Measurements from ENCODE around the gene BUD13. TPM values are rescaled to one million over a fixed set of nuclear protein-coding genes. Genes with fewer than 3 reads are reported as not detected.
A peak's percentile ranks its signal among the peaks of the same experiment; 100 is the strongest.

BUD13 gene
- total and polyA plus RNA-seq, 4 donors: 10.3 to 15.7 (median 12.8) TPM

GRCh38 chr11:116794851-116795250, 22.1 kb upstream of the BUD13 start:
- Histone ChIP-seq H3K9me3 (ENCODE audit: control insufficient read depth, low read length) (no peaks in the 10 kb centered on the region), H3K27me3 (ENCODE audit: control insufficient read depth in 1 of 2, insufficient read depth in 2 of 2, low read length in 1 of 2) (no peaks in the 10 kb centered on the region), H3K36me3 (ENCODE audit: control insufficient read depth in 1 of 2, insufficient read depth in 2 of 2, low read length in 1 of 2) (no peaks in the 10 kb centered on the region), H3K27ac (ENCODE audit: low read depth in 1 of 2, low read length in 2 of 2) (no peak overlapping the region), H3K4me3 (ENCODE audit: low read length in 2 of 2) (no peak overlapping the region), H3K4me1 (ENCODE audit: control insufficient read depth in 1 of 2, insufficient read depth in 2 of 2, low read length in 2 of 2) (no peaks in the 10 kb centered on the region)
- 72 to 76% methylated on average over 2 of the region's 2 CpGs for WGBS, 2 donors
- intact Hi-C loops (cut with DNase I): loop anchor here (5.0 to 10.0 kb wide), 2 partner anchors 310 to 312 kb away; no protein-coding TSS in a partner anchor
- ATAC-seq (ENCODE audit: low FRiP score) (no peak), DNase-seq (no peak)

GRCh38 chr11:116793772-116794097, 20.9 kb upstream of the BUD13 start:
- H3K9me3 ChIP-seq (ENCODE audit: control insufficient read depth, low read length): no peaks in the 10 kb centered on the region
- 95 to 100% methylated on average over 1 of the region's 1 CpG for WGBS, 2 donors
- intact Hi-C loops (cut with DNase I): loop anchor here (5.0 to 10.0 kb wide), 2 partner anchors 311 to 314 kb away; no protein-coding TSS in a partner anchor
- ATAC-seq (ENCODE audit: low FRiP score): no peak
- DNase-seq: no peak
- H3K27me3 ChIP-seq (ENCODE audit: control insufficient read depth in 1 of 2, insufficient read depth in 2 of 2, low read length in 1 of 2): no peaks in the 10 kb centered on the region
- H3K4me1 ChIP-seq (ENCODE audit: control insufficient read depth in 1 of 2, insufficient read depth in 2 of 2, low read length in 2 of 2): no peaks in the 10 kb centered on the region
- no peaks in the 10 kb centered on the region for H3K36me3 ChIP-seq (ENCODE audit: control insufficient read depth in 1 of 2, insufficient read depth in 2 of 2, low read length in 1 of 2)
- no peak overlapping the region for H3K27ac ChIP-seq (ENCODE audit: low read depth in 1 of 2, low read length in 2 of 2)
- no peak overlapping the region for H3K4me3 ChIP-seq (ENCODE audit: low read length in 2 of 2)

GRCh38 chr11:116792869-116793771, 20.3 kb upstream of the BUD13 start:
- no peak for ATAC-seq (ENCODE audit: low FRiP score)
- Histone ChIP-seq H3K27ac (ENCODE audit: low read depth in 1 of 2, low read length in 2 of 2) (no peak overlapping the region), H3K27me3 (ENCODE audit: control insufficient read depth in 1 of 2, insufficient read depth in 2 of 2, low read length in 1 of 2) (no peaks in the 10 kb centered on the region), H3K4me1 (ENCODE audit: control insufficient read depth in 1 of 2, insufficient read depth in 2 of 2, low read length in 2 of 2) (no peaks in the 10 kb centered on the region), H3K4me3 (ENCODE audit: low read length in 2 of 2) (no peak overlapping the region), H3K9me3 (ENCODE audit: control insufficient read depth, low read length) (no peaks in the 10 kb centered on the region), H3K36me3 (ENCODE audit: control insufficient read depth in 1 of 2, insufficient read depth in 2 of 2, low read length in 1 of 2) (no peaks in the 10 kb centered on the region)
- intact Hi-C loops (cut with DNase I): loop anchor here (5.0 to 10.0 kb wide), 2 partner anchors 312 to 314 kb away; no protein-coding TSS in a partner anchor
- no peak for DNase-seq
- WGBS, 2 donors: 78 to 79% methylated on average over 8 of the region's 8 CpGs

GRCh38 chr11:116792144-116792868, 19.5 kb upstream of the BUD13 start:
- Histone ChIP-seq H3K9me3 (ENCODE audit: control insufficient read depth, low read length) (no peaks in the 10 kb centered on the region), H3K4me1 (ENCODE audit: control insufficient read depth in 1 of 2, insufficient read depth in 2 of 2, low read length in 2 of 2) (no peaks in the 10 kb centered on the region), H3K4me3 (ENCODE audit: low read length in 2 of 2) (no peak overlapping the region), H3K27ac (ENCODE audit: low read depth in 1 of 2, low read length in 2 of 2) (no peak overlapping the region), H3K27me3 (ENCODE audit: control insufficient read depth in 1 of 2, insufficient read depth in 2 of 2, low read length in 1 of 2) (no peaks in the 10 kb centered on the region), H3K36me3 (ENCODE audit: control insufficient read depth in 1 of 2, insufficient read depth in 2 of 2, low read length in 1 of 2) (no peaks in the 10 kb centered on the region)
- WGBS, 2 donors: 71 to 73% methylated on average over 8 of the region's 8 CpGs
- DNase-seq: no peak
- ATAC-seq (ENCODE audit: low FRiP score): no peak
- intact Hi-C loops (cut with DNase I): loop anchor here (5.0 to 10.0 kb wide), 2 partner anchors 312 to 315 kb away; no protein-coding TSS in a partner anchor

- no peak within 1 kb of the TSS for H3K27ac ChIP-seq (ENCODE audit: low read depth in 1 of 2, low read length in 2 of 2)
- intact Hi-C loops (cut with DNase I): loop anchor here (2.0 to 10.0 kb wide), 3 partner anchors 45 to 316 kb away; partner anchors contain the start of gene APOA1 (in 1 of the 2)
- H3K4me1 ChIP-seq (ENCODE audit: control insufficient read depth in 1 of 2, insufficient read depth in 2 of 2, low read length in 2 of 2): peaks cover 0 to 3% of the 10 kb centered on the region in 2 donors
- no peak for DNase-seq
- 91 to 94% methylated on average over 7 of the region's 7 CpGs for WGBS, 2 donors
- no peak within 1 kb of the TSS for H3K4me3 ChIP-seq (ENCODE audit: low read length in 2 of 2)
- no peaks in the 10 kb centered on the region for H3K9me3 ChIP-seq (ENCODE audit: control insufficient read depth, low read length)
- no peak for ATAC-seq (ENCODE audit: low FRiP score)
- H3K27me3 ChIP-seq (ENCODE audit: control insufficient read depth in 1 of 2, insufficient read depth in 2 of 2, low read length in 1 of 2): no peaks in the 10 kb centered on the region
- H3K36me3 ChIP-seq (ENCODE audit: control insufficient read depth in 1 of 2, insufficient read depth in 2 of 2, low read length in 1 of 2): no peaks in the 10 kb centered on the region
Observed at GRCh38 chr11:116791813-116792143, 19.0 kb upstream of the BUD13 start, which contains the start of gene APOA5. TSS of gene APOA5 (minus strand) at chr11:116791879. CDS start at chr11:116791860, 19 bp downstream.

- intact Hi-C loops (cut with DNase I): loop anchor here (2.0 to 10.0 kb wide), 3 partner anchors 46 to 316 kb away; partner anchors contain the start of gene APOA1 (in 1 of the 2)
- H3K4me3 ChIP-seq (ENCODE audit: low read length in 2 of 2): no peak overlapping the region
- peaks cover 0 to 4% of the 10 kb centered on the region in 2 donors for H3K4me1 ChIP-seq (ENCODE audit: control insufficient read depth in 1 of 2, insufficient read depth in 2 of 2, low read length in 2 of 2)
- ATAC-seq (ENCODE audit: low FRiP score) (peak; percentile 83), DNase-seq (peak; percentile 87 to 93)
- 21 to 23% methylated on average over 28 to 31 of the region's 31 CpGs for WGBS, 2 donors
- no peaks in the 10 kb centered on the region for H3K27me3 ChIP-seq (ENCODE audit: control insufficient read depth in 1 of 2, insufficient read depth in 2 of 2, low read length in 1 of 2)
- no peak overlapping the region for H3K27ac ChIP-seq (ENCODE audit: low read depth in 1 of 2, low read length in 2 of 2)
- no peaks in the 10 kb centered on the region for H3K9me3 ChIP-seq (ENCODE audit: control insufficient read depth, low read length)
- no peaks in the 10 kb centered on the region for H3K36me3 ChIP-seq (ENCODE audit: control insufficient read depth in 1 of 2, insufficient read depth in 2 of 2, low read length in 1 of 2)
Observed at GRCh38 chr11:116791002-116791812, 18.4 kb upstream of the BUD13 start.

- H3K9me3 ChIP-seq (ENCODE audit: control insufficient read depth, low read length): no peaks in the 10 kb centered on the region
- H3K4me3 ChIP-seq (ENCODE audit: low read length in 2 of 2): no peak overlapping the region
- H3K4me1 ChIP-seq (ENCODE audit: control insufficient read depth in 1 of 2, insufficient read depth in 2 of 2, low read length in 2 of 2): peaks cover 0 to 4% of the 10 kb centered on the region in 2 donors
- DNase-seq: no peak
- intact Hi-C loops (cut with DNase I): loop anchor here (2.0 to 10.0 kb wide), 3 partner anchors 46 to 317 kb away; partner anchors contain the start of gene APOA1 (in 1 of the 2)
- 84 to 87% methylated on average over 53 of the region's 53 CpGs for WGBS, 2 donors
- no peaks in the 10 kb centered on the region for H3K27me3 ChIP-seq (ENCODE audit: control insufficient read depth in 1 of 2, insufficient read depth in 2 of 2, low read length in 1 of 2)
- ATAC-seq (ENCODE audit: low FRiP score): no peak
- H3K27ac ChIP-seq (ENCODE audit: low read depth in 1 of 2, low read length in 2 of 2): no peak overlapping the region
- H3K36me3 ChIP-seq (ENCODE audit: control insufficient read depth in 1 of 2, insufficient read depth in 2 of 2, low read length in 1 of 2): peaks cover 0 to under 1% of the 10 kb centered on the region in 2 donors
Observed at GRCh38 chr11:116790167-116791001, 17.6 kb upstream of the BUD13 start.
